Stimulated activated CD4-positive, alpha-beta T cell treated with anti-CD3 and anti-CD28 coated beads, Interleukin-4, amount 100 ng/mL, for 1 hour (primary cell): Measurements from ENCODE around the gene NRROS.
"Not testable (repeated sequence)": the region's sequence is repeated elsewhere in the genome, so short reads cannot be mapped to it uniquely, and the experiment has no call there.

Source experiments
- DNase-seq: peaks from one replicate; pipeline ENCODE4 v3.0.0-alpha.2; 2020

Gene NRROS

DNA sequence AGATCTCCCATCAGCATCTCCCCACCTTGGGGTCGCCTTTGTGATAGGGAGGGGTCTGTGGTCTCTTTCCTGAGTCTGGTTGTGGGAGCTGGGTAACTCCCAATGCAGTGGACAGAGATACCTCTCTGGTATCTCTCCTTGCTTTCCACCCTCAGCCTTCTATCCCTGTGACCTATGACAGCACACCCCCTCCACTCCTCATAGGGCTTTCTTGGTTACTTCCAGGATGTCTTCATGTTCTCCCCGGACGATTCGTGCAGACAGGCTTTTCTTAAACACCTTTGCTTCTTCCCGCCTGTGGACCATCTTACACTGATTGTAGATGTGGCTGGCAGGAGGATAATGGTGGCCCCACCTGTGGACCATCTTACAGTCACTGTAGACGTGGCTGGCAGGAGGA is 14.2 kb upstream of the NRROS start:
- DNase-seq = no peak

DNA sequence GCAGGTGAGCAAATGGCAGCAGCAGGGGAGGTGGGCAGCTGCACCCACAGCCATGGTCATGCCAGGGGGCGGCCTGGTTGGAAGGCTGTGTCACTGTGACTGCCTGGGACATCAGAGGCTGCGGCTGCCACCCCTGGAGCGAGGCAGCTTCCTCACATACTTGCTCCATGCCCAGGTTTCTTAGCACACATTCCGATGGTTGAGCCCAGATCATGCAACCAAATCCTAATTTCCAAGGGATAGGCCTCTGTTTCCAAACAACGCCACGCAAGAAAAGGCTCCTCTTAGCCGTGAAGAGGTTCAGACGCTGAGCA is 11.6 kb upstream of the NRROS start:
- DNase-seq = no peak

DNA sequence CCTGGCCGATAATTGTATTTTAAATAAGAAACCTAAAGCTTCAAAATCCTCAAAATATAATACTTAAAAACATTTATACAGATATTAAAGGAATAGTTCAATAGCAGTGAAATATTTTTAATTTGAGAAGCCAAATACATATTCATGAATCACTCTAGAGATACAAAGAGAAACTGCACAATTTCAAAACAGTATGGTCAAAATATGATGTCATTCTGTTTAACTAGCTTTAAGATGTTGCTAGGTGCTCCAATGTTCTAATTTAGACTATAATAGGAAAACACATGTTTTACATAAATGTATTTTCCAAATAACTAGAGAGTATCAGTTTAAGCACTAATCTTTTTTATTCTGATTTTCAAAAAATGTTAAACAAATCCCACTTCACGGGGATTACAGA is 10.3 kb upstream of the NRROS start:
- DNase-seq = no peak

DNA sequence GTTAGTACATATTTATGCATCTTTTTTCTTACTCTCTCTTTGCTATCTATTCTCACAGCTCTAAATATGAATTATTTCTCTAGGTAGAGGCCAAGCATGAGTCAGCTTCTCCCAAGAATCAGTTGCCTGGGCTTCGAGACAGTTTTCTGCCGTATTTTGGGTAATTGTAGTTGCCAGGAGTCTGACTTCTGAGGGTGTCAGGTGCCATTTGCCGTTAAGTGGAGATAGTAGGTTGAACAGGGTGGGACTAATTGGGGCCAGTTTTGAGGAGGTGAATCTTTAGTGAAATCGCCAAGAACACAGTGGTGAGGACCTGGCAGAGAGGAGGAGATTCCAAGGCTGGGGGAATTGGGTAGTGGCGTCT is 7.8 kb upstream of the NRROS start:
- DNase-seq = no peak

DNA sequence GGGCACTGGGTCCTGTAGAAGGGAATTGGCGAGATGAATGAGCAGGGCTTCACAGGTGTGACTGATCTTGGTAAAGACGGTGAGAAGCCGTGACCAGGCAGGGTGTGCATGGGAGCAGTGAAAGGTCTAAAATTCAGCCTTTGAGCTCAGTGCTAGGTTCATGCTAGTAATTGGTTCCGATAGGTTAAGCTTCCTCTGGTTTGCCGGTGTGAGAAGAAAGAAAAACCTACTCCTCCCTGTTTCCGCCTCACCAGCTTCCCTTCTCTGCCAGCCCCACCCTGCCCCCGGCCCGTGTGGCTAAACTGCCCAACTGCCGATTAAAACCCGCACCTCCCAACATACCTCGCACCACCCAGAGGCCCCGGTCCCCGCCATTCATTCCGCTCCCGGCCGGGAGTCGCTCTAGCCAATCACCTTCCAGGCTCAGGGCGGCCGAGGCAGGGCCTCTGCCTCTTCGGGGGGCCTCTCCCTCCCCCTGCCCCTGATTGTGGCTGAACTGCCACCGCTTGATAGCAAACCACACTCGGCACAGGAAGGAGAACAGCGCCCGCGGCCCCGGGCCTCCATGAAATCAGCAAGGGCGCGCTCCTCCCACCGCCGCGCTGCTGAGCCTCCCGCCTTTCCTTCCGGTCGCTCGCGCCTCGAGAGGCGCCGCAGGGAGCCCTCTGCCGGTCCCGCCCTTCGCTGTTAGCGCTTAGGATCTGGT is 7.3 kb upstream of the NRROS start:
- DNase-seq = peak; percentile 84

DNA sequence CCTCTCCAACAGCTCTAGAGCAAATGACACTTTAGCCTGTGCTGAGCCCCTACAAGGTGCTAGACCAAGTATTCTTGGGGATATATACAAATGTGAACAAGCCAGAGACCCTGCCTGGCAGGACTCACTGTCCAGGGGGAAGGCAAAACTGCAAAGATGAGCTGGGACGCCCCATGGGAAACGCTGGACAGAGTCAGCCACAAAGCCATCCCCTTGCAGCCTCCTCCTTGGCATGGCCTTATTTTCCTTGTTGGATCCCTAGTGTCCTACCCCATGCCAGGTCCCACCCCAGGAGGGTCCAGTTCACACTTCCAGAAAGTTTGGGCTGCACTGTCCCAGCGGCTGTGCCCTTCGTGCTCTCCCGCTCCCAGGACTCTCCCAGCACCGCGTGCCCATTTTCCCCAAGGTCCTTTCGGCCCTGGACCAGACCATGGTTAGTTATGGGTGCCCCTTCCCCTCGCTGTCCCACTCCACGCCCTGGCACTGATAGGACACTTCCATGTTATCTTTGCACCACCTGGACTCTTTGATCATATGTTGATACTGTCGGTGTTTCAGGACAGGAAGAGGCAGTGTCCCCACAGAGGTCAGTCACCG is 5.8 kb upstream of the NRROS start:
- no peak for DNase-seq

DNA sequence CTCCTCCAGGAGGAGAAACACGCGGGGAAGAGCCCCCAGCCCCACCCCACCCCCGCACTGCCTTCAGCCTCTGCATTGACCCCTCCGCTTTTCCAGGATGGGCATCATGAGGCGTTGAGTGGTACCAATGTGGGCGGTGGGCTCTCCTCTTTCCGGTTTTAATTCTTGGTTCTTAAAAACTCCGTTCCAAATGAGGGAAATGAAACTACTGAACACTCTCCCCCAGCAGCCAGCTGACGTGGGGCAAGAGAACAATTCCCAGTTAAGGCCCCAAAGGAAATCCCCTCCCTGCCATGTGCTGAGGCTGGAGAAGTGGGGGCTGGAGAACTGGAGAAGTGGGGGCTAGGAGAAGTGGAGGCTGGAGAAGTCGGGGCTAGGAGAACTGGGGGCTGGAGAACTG is 5.3 kb upstream of the NRROS start:
- DNase-seq = no peak

DNA sequence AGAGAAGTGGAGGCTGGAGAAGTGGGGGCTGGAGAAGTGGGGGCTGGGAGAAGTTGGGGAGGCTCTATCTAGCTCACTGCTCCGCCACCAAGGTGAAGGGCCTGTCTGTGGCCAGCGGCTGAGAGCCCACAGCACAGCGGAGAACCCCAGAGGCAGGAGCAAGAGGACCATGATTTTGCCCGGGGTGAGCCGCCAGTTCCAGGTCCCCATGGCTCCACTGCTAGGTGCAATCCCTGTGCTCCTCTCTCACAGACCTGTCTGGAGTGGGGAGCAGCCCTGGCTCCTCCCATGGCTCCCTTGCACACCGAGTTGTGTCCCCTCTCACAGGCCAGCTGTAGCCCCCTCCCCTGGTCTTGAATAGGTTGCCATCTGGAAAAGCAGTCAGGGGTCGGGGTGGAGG is 4.7 kb upstream of the NRROS start:
- no peak for DNase-seq

DNA sequence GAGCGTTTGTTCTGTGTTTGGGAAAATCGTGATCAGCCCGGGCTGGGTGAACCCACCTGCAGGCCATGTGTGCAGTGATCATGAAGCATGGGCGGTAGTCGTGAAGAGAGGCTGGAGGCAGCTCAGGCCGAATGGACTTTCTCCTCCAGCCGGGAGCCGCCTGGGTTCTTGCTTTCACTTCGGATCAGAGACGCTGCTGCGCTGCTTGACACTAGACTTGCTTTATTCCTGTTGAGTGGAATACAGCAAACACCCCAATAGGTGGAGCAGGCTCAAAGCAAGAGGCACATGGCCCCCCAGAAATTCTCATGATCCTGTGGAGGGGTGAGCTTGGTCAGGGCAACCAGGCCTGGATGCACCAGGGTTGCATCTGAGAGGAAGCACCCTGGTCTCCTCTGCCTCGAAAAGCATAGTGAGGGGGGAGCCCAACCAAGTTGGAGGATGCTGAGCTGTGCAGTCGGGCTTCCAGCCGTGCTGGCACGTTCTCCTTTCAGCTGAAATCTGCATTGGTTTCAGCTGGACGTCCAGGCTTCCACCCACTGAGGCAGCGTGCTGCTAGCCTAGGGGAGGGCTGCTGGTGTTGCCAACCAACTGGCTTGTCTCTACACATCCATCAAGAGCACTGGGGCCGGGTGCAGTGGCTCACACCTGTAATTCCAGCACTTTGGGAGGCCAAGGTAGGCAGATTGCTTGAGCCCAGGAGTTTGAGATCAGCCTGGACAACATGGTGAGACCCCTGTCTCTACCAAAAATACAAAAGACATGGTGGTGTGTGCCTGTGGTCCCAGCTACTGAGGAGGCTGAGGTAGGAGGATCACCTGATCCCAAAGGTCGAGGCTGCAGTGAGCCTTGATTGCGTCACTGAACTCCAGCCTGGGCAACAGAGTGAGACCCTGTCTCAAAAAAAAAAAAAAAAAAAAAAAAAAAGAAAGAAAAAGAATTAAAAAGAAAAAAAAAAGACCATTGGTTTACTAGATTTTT is 2.8 kb upstream of the NRROS start:
- no peak for DNase-seq

DNA sequence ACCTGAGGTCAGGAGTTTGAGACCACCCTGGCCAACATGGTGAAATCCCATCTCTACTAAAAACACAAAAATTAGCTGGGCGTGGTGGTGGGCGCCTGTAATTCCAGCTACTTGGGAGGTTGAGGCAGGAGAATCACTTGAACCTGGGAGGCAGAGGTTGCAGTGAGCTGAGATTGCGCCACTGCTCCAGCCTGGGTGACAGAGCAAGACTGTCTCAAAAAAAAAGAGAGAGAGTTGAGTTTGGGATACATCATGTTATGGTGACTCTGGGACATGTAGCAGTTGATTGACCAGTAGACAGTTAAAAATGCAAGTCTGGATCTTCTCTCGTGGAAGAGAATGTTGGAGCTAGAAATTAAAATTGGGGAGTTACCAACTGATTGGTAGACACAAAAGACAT is 1.6 kb upstream of the NRROS start:
- DNase-seq = not testable (repeated sequence)

DNA sequence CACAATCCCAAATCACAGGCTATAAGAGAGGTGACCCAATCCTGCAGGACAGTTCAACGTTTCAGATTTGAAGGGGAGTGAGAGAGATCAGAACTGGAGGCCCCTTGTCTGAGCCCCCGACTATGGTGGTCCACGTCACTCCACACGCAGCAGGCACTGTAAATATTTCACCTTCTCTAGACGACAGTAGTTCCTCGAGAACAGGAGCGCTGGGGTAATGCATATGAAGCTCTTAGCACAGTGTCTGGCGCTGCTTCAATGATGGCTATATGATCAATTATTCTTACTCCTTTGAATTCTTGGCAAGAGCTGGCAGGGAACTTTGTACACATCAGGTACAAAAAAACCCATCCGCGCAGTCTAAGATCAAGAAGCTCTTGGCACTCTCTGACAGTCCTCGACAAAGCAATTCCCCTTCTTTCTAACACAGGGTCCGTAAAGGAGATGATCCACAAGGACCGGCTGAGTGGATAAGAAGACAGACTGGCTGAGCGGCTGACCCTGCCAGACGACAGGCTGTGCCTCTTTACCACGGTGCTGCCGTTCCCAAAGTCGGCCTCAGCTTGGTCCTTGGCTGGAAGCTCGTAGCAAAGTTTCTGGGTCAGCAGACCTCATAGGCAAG is 522 bp upstream of the NRROS start:
- DNase-seq = no peak

DNA sequence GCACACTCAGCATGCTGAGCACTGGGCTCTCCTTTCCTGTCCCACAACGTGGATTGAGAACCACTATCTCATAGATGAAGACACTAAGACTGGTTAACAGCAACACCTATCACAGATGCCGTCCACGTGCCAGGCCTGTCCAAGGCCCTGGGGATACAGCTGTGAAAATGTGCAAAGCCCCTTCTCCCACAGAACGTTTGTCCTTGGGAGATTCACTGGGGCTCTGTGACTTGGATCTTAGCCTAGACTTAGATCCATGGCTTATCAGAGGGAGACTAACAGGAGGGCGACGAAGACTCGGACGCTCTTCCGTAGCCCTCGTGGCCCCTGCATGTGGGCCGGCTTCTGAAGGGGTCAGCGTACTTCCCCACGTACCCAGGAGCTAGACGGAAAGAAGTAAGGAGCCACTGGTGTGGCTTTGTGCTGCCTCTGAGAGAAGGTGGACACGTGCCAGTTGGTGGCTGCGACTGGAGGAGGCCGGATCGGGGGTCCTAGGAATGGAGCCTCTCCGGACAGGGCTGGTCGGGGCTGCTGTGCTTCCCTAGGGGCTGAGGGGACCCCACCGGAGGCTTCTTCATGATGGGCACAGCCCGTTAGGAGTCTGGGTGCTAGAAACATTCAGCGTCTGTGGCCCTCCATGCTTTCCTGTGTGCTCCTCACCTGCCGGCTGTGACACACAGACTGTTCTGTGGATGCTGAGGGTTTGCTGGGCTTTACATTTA is 964 bp downstream of the NRROS start:
- DNase-seq = peak; percentile 24

DNA sequence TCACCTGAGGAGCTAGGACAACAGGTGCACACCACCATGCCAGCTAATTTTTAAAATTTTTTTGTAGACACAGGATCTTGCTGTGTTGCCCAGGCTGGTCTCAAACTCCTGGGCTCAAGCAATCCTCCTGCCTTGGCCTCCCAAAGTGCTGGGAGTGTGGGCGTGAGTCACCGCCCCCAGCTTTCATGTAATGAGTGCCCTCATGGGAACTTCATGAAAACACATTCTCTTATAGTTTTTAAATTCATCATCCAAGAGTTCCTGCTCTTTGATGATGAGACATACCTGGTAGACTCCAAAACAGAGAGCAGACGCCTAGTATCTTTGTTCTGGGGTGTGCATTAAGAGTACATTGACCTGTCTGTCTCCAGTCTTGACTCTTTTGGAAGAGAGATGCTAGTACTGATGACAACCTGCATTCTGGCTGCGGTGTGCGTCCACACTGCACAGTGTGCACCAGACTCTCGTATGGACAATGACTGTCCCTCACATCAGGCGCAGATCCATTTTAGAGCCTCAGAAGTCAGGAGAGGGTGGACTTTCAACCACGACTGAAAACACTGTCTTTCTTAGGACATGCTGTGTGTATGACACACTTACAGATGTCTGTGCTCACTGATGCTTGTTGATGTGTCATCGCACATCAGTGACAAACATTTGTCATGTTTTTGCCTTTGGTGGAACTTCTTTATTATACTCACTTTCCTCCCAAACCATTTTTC is 2.0 kb downstream of the NRROS start:
- peak; percentile 60 for DNase-seq

DNA sequence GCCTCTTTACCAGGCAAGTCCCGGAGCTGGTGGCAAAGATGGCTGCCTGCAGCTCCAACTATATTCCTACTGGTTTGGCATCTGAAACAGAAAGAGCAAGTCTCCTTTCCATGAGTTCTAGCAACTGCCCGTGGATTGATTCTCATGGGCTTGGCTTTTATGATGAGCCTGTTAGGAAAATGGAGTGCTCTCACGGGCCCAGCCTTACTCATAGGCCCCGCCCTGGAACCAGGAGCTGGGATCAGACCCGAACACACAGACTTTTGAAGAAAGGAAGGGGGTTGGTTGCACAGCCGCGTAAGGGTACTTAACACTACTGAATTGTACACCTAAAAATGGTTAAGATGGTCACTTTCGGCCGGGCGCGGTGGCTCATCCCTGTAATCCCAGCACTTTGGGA is 2.9 kb downstream of the NRROS start:
- no peak for DNase-seq

DNA sequence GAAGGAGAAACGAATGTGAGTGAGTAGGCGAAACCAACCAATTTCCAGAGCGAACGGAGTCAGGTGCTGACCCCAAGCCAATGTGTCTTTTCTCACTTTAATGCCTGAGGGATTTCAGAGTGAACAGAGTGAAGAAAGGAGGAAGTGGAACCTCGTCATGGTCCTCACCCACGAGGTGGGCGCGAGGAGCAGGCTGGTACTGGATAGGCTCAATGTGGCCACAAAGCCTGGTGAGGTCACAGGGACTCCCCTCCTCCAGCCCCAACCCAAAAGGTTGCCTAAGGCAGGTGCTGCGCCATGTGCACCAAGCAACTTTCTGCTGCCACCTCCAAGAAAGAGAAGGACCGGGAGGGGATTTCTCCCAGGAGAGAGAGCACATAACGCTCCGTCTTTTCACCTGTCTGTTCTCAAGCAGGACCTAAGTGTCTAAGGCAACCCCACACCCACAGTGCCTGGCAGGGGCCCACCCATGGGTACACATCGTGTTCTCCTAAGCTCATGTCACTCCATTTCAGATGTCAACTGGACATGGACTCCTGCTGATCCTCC is 3.8 kb downstream of the NRROS start:
- DNase-seq = peak; percentile 26

DNA sequence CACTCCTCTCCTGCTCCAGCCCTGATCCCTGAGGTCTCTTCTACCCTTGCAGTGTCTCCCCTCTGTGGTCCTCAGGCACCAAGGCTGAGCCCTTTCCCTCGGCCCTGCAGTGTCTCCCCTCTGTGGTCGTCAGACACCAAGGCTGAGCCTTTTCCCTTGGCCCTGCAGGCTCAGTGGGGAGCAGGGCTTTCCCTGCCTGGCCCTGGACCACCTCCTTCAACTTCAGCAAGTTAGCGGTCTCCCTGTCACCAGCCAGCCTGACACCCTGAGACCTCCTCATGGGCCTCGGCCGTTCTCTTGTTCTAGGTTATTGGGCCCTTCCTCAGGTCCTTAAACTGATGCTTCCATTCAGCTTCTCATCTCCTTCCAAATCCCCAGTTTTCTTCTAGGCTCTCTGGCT is 4.3 kb downstream of the NRROS start:
- DNase-seq = no peak

DNA sequence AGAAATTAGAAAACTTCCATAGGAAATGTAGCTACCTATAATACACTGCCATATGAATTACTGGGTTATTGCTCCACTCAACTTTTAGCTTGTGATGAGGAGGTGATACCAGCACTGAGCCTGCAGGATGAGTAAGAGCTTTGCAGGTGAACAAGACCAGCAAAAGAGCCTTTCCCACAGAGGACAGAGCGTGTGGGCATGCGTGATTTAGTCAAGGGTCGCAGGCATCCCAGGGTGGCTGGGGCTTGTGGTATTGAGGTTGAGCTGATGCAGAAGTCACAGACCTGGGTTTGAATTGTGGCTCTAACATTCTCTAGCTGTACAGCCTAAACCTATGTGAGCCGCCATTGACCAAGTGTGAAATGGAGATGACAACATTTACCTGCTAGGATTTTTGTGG is 5.6 kb downstream of the NRROS start:
- no peak for DNase-seq

DNA sequence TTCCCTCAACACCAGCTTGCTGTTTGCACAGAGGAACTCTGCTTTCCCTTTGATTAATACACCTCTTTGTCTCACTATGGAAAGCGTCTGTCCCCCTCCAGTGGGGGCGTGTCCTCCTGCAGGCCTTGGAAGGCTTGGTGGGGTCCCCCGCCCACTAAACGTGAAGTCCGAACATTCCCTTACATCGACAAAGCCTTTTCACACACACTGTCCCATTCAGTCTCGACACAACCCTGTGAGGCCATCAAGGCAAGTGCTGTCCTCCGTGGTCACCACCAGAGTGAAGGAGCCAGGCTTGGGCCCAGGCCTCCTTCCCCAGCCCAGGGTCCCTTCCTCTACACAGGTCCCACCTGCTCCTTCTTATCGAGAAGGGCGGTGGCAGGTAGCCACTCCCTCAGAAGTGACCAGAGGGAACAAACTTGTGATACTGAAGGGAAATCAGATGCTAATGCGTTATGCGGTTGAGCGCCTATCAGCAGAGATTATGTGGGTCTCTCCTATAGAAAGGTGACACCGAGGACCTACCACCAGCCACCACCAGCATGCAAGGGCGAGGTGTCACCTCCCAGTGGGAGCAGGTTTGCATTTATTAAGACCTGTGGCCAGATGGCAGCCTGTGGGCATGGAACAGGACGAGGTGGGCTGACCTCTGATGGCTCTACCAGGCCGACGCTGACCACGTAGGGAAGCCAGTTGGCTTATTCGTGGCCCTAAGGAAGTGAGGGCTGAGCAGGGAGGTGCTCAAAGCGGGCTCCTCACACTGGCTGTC is 6.6 kb downstream of the NRROS start:
- DNase-seq = no peak

DNA sequence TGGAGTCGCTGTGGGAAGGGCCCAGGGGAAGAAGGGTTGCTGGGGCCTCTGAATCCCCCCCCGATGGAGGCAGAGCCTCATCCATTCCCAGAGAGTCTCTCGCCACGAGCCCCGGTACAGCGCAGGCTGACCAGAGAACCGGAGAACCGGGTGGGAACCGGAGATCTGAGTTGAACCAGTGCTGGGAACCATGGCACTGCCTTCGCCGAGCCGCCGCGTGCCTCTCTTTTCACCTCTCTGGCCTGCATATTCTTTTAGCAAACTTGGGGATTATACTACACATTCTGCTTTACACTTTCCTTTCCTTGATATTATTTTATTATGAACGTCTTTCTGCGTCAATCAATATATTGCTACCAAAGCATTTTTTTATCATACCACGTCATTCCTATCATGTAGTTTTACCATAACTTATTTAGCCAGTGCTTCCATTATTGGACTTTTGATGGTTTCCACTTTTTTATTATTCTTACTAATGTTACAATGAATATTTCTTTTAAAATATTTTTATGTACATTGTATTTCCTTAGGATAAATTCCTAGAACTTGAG is 7.2 kb downstream of the NRROS start:
- no peak for DNase-seq

DNA sequence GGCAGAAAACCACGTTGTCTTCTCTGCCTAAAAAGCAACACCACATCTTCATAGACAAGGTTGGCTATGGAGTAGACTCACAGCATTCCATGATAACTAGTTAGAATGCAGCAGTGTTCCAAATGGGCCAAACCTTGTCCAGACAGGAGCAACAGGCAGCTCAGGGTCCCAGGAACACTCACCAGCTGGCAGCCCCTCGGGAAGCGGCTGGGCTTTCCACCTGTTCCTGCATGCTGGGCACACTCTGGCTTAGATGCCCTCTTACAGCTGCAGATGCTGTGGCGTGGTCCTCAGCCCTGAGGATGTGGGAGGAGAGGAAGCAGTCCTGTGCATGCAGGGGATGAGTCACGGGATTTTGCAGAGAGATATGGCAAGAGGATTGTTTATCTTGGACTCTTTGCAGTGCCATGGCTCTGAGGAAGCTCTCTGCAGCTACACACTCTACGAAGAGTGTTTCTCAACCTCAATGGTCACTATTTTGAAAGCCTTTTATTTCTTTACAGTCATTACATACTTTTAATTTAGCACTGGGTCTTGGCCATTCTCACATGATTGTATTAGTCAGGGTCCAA is 11.3 kb downstream of the NRROS start:
- no peak for DNase-seq

DNA sequence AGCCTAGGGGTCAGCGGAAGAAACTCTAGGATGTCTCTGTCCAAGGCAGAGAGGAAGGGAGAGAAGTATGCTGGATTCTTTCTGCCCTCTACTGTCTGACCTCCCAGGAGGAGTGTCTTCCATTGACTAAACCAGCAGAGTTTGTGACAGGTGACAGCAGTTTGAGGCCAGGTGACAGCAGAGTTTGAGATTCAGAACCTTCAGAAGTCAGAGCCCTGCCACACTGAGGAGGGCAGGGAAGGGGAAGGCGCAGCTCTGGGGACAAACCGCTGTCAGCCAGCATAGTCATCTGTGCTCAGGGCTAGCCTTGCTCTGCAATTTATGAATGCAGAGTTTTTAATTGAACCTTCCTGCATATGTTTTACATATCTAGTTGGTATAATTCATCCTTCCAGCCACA is 12.3 kb downstream of the NRROS start:
- no peak for DNase-seq
